Esophagus squamous epithelium (tissue), 5 donors: Measurements from ENCODE around the gene ARID1A. TPM values are rescaled to one million over a fixed set of nuclear protein-coding genes. Genes with fewer than 3 reads are reported as not detected.

Experiments used
- DNase-seq: peaks from one replicate; lab custom pipeline; 2025; lab: John Stamatoyannopoulos, UW
- H3K27ac ChIP-seq, 4 donors: fragments of 200-600 bp; sonication (generic); one replicate each; pipeline ENCODE4 v1.5.1; 2016 to 2019; ENCODE audit warnings: mild to moderate bottlenecking in 1 of 4
- H3K27me3 ChIP-seq, 4 donors: fragments of 200-600 bp; sonication (generic); 1 replicate in 3 of 4; 2 replicates in 1 of 4; pipeline versions ENCODE4 v1.5.1 to v1.6.0; 2017 to 2021; ENCODE audit warnings: antibody characterized with exemption in 1 of 4
- H3K36me3 ChIP-seq, 3 donors: fragments of 200-600 bp; sonication (generic); one replicate each; pipeline ENCODE4 v1.5.1; 2016 to 2019
- H3K4me1 ChIP-seq, 3 donors: fragments of 200-600 bp; sonication (generic); one replicate each; pipeline ENCODE4 v1.5.1; 2017 to 2019
- H3K4me3 ChIP-seq, 4 donors: fragments of 200-600 bp; sonication (generic); 1 replicate in 3 of 4; 2 replicates in 1 of 4; pipeline ENCODE4 v1.5.1; 2016 to 2019; ENCODE audit warnings: mild to moderate bottlenecking in 2 of 4, moderate library complexity in 1 of 4
- H3K9me3 ChIP-seq, 3 donors: fragments of 200-600 bp; sonication (generic); one replicate each; pipeline ENCODE4 v1.5.1; 2016 to 2019
- POLR2A ChIP-seq, 4 donors: fragments of 450-650 bp; IDR thresholded peaks; one replicate each; pipeline ENCODE4 v1.6.1; 2017; ENCODE audit warnings: antibody characterized with exemption in 4 of 4, mild to moderate bottlenecking in 4 of 4, moderate library complexity in 3 of 4
- WGBS, 2 donors: methylation state at CpG; one replicate each; pipeline ENCODE4 v1.1.5; 2018; 5-methylcytosine and 5-hydroxymethylcytosine counted together
- intact Hi-C: fragments of 100-400 bp; cut with DNase I; formaldehyde crosslinking; loops from one replicate; pipeline ENCODE4 v1.15.0; 2022
- total RNA-seq, 4 donors: library from RNA; depleted of rRNA; stranded (reverse); fragments of >200 nt; gene quantifications; one replicate each; pipeline ENCODE4 v1.1.0, GENCODE V29; 2016
- TF ChIP-seq, protein P1 (sequence below), 6 experiments: fragments of 450-650 bp in 4 of 6; fragments of 200-600 bp in 2 of 6; sonication (generic) in 2 of 6; IDR thresholded peaks; one replicate each; pipeline ENCODE4 v1.5.1; 2016 to 2019; ENCODE audit warnings: antibody characterized with exemption in 6 of 6, mild to moderate bottlenecking in 4 of 6, moderate library complexity in 4 of 6
- donor health status: DM: yes; HTN: yes; CAD: no.

The ARID1A gene
- total RNA-seq, 4 donors from 2014 or later = 23.9 to 60.2 (median 43.5) TPM

DNA sequence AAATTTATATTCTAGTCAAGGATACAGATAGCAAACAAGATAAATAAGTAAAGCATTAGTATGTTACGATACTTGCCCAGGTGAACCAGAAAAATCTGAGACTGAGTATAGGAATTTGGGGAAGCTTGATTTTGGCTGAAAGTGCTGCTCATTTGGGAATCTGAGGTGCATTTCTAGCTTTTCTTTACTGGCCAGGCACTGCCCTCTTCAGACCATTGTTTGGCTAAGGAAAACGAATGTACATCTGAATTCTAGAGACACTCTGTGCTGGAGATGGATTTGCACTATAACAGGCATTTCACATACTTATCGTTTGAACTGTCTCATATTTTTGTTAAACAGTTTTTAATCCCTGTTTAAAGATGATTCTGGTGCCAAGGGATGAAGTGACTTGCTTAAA lies 23.4 kb downstream of the ARID1A start:
- Histone ChIP-seq H3K4me1 (peaks cover 30 to 100% (median 63%) of the 10 kb centered on the region in 3 donors), H3K36me3 (peaks cover 0 to 34% (median 8%) of the 10 kb centered on the region in 3 donors), H3K9me3 (no peaks in the 10 kb centered on the region), H3K27ac (no peak overlapping the region), H3K4me3 (no peak overlapping the region), H3K27me3 (no peaks in the 10 kb centered on the region)
- WGBS, 2 donors = 42 to 44% methylated on average over 3 of the region's 3 CpGs
- intact Hi-C loops = no loop called here
- no peak for DNase-seq
- TF ChIP-seq, protein P1, sequence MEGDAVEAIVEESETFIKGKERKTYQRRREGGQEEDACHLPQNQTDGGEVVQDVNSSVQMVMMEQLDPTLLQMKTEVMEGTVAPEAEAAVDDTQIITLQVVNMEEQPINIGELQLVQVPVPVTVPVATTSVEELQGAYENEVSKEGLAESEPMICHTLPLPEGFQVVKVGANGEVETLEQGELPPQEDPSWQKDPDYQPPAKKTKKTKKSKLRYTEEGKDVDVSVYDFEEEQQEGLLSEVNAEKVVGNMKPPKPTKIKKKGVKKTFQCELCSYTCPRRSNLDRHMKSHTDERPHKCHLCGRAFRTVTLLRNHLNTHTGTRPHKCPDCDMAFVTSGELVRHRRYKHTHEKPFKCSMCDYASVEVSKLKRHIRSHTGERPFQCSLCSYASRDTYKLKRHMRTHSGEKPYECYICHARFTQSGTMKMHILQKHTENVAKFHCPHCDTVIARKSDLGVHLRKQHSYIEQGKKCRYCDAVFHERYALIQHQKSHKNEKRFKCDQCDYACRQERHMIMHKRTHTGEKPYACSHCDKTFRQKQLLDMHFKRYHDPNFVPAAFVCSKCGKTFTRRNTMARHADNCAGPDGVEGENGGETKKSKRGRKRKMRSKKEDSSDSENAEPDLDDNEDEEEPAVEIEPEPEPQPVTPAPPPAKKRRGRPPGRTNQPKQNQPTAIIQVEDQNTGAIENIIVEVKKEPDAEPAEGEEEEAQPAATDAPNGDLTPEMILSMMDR (IDR thresholded peaks at IDR 0.05) = no peak
- no peak for TF ChIP-seq POLR2A (IDR thresholded peaks at IDR 0.05)

DNA sequence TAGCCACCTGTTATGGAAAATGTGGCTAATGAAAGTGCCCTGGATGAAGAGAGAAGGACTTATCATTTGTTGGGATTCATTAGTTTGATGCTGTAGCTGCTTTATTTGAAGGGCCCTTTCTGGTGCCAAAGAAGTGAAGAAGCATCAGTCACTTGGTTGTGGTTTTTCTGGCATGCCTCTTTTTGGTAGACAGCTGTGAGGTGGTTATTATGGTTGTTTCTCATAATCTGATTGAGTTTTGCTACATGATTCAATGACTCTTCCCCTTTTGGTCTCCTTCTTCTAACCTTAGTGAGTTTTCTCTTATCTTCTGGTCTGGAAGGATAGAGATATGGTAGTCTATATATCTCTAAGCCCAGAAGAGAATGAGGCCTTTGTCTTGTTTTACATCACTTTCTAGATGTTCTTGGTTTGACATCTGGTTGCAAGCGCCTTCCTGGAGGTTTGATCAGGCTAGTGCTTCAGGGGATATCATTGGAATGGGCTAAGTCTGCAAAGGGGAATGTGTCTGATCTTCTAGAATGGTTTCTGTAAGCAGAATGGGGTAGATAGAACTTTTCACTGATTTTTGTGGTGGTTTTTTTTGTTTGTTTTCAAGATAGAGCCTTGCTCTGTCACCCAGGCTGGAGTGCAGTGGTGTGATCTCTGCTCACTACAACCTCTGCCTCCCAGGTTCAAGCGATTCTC lies 26.0 kb downstream of the ARID1A start:
- no peak overlapping the region for H3K4me3 ChIP-seq
- H3K27ac ChIP-seq = no peak overlapping the region
- peaks cover 42 to 100% (median 75%) of the 10 kb centered on the region in 3 donors for H3K4me1 ChIP-seq
- no peak for TF ChIP-seq POLR2A (IDR thresholded peaks at IDR 0.05)
- TF ChIP-seq, protein P1 (IDR thresholded peaks at IDR 0.05) = no peak
- no peaks in the 10 kb centered on the region for H3K9me3 ChIP-seq
- DNase-seq = no peak
- intact Hi-C loops = no loop called here
- WGBS, 2 donors = 90 to 93% methylated on average over 1 to 2 of the region's 2 CpGs
- H3K36me3 ChIP-seq = peaks cover 0 to 23% (median 8%) of the 10 kb centered on the region in 3 donors
- H3K27me3 ChIP-seq = no peaks in the 10 kb centered on the region

DNA sequence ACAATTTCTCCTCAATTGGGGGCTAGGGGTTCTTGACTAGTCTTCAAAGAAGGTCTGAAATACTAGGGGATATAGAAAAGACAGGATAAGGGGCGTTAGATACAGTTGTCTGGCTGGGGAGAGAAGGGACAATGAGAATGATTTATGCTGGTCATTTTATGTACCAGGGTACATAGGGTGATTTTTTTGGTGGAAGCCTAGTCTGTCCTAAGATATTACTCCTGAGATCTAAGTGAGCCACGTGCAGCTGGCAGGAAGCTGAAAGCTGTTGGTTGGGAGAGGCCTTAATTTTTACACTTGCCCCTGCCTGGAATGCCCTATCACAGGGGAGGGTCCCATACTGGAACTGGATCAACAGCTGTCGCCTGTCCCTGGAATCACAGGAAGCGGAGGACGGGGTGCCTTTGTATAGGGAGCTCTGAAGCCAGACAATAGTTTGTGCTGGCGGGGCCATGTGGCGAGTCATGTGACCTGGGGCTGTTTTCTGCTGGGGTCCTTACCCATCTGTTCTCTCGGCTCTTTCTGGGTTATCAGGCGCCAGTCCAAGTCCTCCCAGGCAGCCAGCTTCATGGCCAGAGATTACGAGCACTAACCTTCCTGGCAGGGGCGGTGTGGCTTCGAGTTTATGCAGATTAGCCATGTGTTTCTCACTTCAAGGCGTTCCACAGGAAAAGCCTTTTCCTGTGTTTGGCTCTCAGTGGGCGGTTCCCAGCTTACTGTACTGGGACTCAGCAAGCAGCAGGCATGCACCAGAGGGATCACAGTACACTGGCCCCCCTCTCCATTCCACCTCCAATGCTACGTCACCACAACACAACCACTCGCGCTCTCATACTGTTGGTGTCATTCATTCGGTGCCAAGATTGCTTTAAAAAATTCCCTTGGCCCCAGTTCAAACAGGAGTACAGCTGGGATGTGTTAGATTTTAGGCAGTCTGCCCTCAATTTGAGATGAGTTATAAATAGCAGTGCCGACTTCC lies 27.5 kb downstream of the ARID1A start:
- peaks cover 0 to 18% (median 8%) of the 10 kb centered on the region in 3 donors for H3K36me3 ChIP-seq
- peak overlapping the region in 1 of 4 donors; percentile 38 for H3K4me3 ChIP-seq
- peaks cover 51 to 100% (median 72%) of the 10 kb centered on the region in 3 donors for H3K4me1 ChIP-seq
- peak overlapping the region; percentile 62 to 79 (median 70) for H3K27ac ChIP-seq
- TF ChIP-seq POLR2A (IDR thresholded peaks at IDR 0.05) = no peak
- TF ChIP-seq, protein P1 (IDR thresholded peaks at IDR 0.05) = no peak
- intact Hi-C loops = no loop called here
- no peaks in the 10 kb centered on the region for H3K27me3 ChIP-seq
- DNase-seq = no peak
- no peaks in the 10 kb centered on the region for H3K9me3 ChIP-seq
- 9 to 19% methylated on average over 16 to 17 of the region's 19 CpGs for WGBS, 2 donors

DNA sequence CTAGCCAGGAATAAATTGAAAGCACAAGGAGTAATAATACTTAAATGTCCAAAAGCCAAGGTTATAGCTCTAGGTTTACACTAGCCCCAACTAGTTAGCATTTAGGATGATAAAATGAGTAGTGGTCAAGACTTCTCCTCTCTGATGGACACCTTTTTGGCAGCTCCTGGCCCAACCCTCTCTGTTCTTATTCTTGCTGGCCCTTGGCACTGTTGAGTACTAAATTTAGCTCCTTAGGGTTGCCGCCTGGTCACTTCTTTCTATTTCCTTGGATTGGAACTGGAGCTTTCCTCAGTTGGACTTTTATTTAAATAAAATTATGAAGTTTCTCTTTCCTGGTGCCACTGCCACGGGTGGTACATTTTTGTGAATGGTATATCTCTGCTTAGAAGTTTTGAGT lies 28.3 kb downstream of the ARID1A start:
- H3K4me3 ChIP-seq = no peak overlapping the region
- 32 to 42% methylated on average over 2 of the region's 2 CpGs for WGBS, 2 donors
- intact Hi-C loops = no loop called here
- H3K27me3 ChIP-seq = no peaks in the 10 kb centered on the region
- H3K36me3 ChIP-seq = peaks cover 0 to 15% (median 8%) of the 10 kb centered on the region in 3 donors
- H3K4me1 ChIP-seq = peaks cover 57 to 100% (median 67%) of the 10 kb centered on the region in 3 donors
- TF ChIP-seq POLR2A (IDR thresholded peaks at IDR 0.05) = no peak
- TF ChIP-seq, protein P1 (IDR thresholded peaks at IDR 0.05) = no peak
- DNase-seq = no peak
- peak overlapping the region in 3 of 4 donors; percentile 62 to 79 (median 67) for H3K27ac ChIP-seq
- no peaks in the 10 kb centered on the region for H3K9me3 ChIP-seq
